Mesendoderm (in vitro differentiated cells): ENCODE data around the gene NRF1.
"Not testable (repeated sequence)": the region's sequence is repeated elsewhere in the genome, so short reads cannot be mapped to it uniquely, and the experiment has no call there.

ENCODE experiments used
- DNase-seq: peaks from one replicate; pipeline ENCODE4 v3.0.0; 2013
- H2AK5ac ChIP-seq: 2 replicates; pipeline ENCODE4 v1.6.1; 2013; ENCODE audit warnings: low read length, inconsistent platforms
- H2BK120ac ChIP-seq: 2 replicates; pipeline ENCODE4 v1.6.1; 2013; ENCODE audit warnings: low read depth, mild to moderate bottlenecking, low read length, moderate library complexity, mixed read lengths
- H2BK15ac ChIP-seq: replicated peaks from 2 replicates; pipeline ENCODE4 v1.6.1; 2013; ENCODE audit warnings: low read depth, mild to moderate bottlenecking, moderate library complexity
- H2BK5ac ChIP-seq: 2 replicates; pipeline ENCODE4 v1.6.1; 2013; ENCODE audit warnings: low read length, inconsistent platforms
- H3K18ac ChIP-seq: 2 replicates; pipeline ENCODE4 v1.6.1; 2013; ENCODE audit warnings: mild to moderate bottlenecking, low read length, mixed read lengths
- H3K23ac ChIP-seq: one replicate; pipeline ENCODE4 v1.6.1; 2013; ENCODE audit warnings: low read length
- H3K27ac ChIP-seq: 2 replicates; pipeline ENCODE4 v1.5.1; 2013; ENCODE audit warnings: low read depth, mild to moderate bottlenecking, inconsistent platforms, low read length, moderate library complexity
- H3K27me3 ChIP-seq: 2 replicates; pipeline ENCODE4 v1.6.1; 2013; ENCODE audit warnings: low read length, control low read depth, mild to moderate bottlenecking, inconsistent platforms; ENCODE audit not compliant: insufficient read depth, poor library complexity
- H3K36me3 ChIP-seq: 2 replicates; pipeline ENCODE4 v1.6.1; 2013; ENCODE audit warnings: low read length, inconsistent platforms; ENCODE audit not compliant: control insufficient read depth, insufficient read depth
- H3K4ac ChIP-seq: one replicate; pipeline ENCODE4 v1.6.1; 2013; ENCODE audit warnings: low read depth, mild to moderate bottlenecking, low read length, moderate library complexity
- H3K4me1 ChIP-seq: 2 replicates; pipeline ENCODE4 v1.6.1; 2013; ENCODE audit warnings: low read depth, low read length, inconsistent platforms; ENCODE audit not compliant: control insufficient read depth
- H3K4me2 ChIP-seq: 2 replicates; pipeline ENCODE4 v1.6.1; 2013; ENCODE audit warnings: low read length
- H3K4me3 ChIP-seq: 2 replicates; pipeline ENCODE4 v1.5.1; 2013; ENCODE audit warnings: mild to moderate bottlenecking, low read length
- H3K56ac ChIP-seq: one replicate; pipeline ENCODE4 v1.6.1; 2013; ENCODE audit warnings: low read length
- H3K79me1 ChIP-seq: 2 replicates; pipeline ENCODE4 v1.6.1; 2013; ENCODE audit warnings: low read length, inconsistent platforms
- H3K79me2 ChIP-seq: 2 replicates; pipeline ENCODE4 v1.6.1; 2013; ENCODE audit warnings: mild to moderate bottlenecking, low read length; ENCODE audit not compliant: control insufficient read depth, insufficient read depth
- H3K9ac ChIP-seq: 2 replicates; pipeline ENCODE4 v1.6.1; 2013; ENCODE audit warnings: low read length, inconsistent platforms
- H4K5ac ChIP-seq: one replicate; pipeline ENCODE4 v1.6.1; 2013; ENCODE audit warnings: low read length
- H4K8ac ChIP-seq: one replicate; pipeline ENCODE4 v1.6.1; 2013; ENCODE audit warnings: low read depth, mild to moderate bottlenecking, control low read depth, low read length, moderate library complexity
- WGBS: extraction: QIAGEN DNeasy Blood & Tissue Kit; methylation state at CpG from one replicate; pipeline ENCODE4 v1.1.7; 2013; ENCODE audit warnings: low lambda C conversion rate, missing lambda C conversion rate; ENCODE audit not compliant: insufficient coverage; ENCODE audit errors: extremely low coverage; 5-methylcytosine and 5-hydroxymethylcytosine counted together

The NRF1 gene

DNA sequence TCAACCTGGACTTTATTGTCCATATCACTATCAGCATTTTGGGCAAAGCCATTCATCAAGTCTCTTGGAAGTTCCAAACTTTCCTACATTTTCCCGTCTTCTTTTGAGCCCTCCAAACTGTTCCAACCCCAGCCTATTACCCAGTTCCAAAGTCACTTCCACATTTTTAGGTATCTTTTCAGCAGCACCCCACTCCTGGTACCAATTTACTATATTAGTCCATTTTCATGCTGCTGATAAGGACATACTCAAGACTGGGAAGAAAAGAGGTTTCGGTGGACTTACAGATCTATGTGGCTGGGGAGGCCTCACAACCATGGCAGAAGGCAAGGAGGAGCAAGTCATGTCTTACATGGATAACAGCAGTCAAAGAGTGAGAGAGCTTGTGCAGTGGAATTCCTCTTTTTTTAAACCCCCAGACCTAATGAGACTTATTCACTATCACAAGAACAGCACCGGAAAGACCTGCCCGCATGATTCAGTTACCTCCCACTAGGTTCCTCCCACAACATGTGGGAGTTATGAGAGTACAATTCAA, 50.2 kb downstream of the NRF1 start:
- no peak for DNase-seq
- H2BK120ac ChIP-seq = no peak overlapping the region
- no peak overlapping the region for H3K18ac ChIP-seq
- H3K79me1 ChIP-seq = peaks cover 4% of the 10 kb centered on the region
- H3K23ac ChIP-seq = no peak overlapping the region
- H3K4me2 ChIP-seq = no peak overlapping the region
- no peak overlapping the region for H2AK5ac ChIP-seq
- no peaks in the 10 kb centered on the region for H3K79me2 ChIP-seq
- H3K56ac ChIP-seq = no peak overlapping the region
- H2BK5ac ChIP-seq = no peak overlapping the region
- peaks cover 6% of the 10 kb centered on the region for H3K36me3 ChIP-seq
- H3K4me1 ChIP-seq = peaks cover 2% of the 10 kb centered on the region
- H3K9ac ChIP-seq = no peak overlapping the region
- no peak overlapping the region for H4K5ac ChIP-seq
- no peak overlapping the region for H2BK15ac ChIP-seq
- WGBS = no CpG with 5 or more reads among the region's 4 CpGs
- H3K27ac ChIP-seq = no peak overlapping the region
- no peaks in the 10 kb centered on the region for H3K27me3 ChIP-seq
- H3K4ac ChIP-seq = no peak overlapping the region
- no peak overlapping the region for H4K8ac ChIP-seq
- no peak overlapping the region for H3K4me3 ChIP-seq

- not testable (repeated sequence) for H3K4me1 ChIP-seq, H3K4me2 ChIP-seq, H2BK5ac ChIP-seq, H3K18ac ChIP-seq, H4K8ac ChIP-seq, H4K5ac ChIP-seq, H3K9ac ChIP-seq, H3K27ac ChIP-seq, H3K56ac ChIP-seq, H3K79me1 ChIP-seq, H3K27me3 ChIP-seq, H2BK120ac ChIP-seq, H3K79me2 ChIP-seq, H3K4me3 ChIP-seq, H3K4ac ChIP-seq, DNase-seq, H3K36me3 ChIP-seq, H2AK5ac ChIP-seq, H3K23ac ChIP-seq, H2BK15ac ChIP-seq
- WGBS = no CpG with 5 or more reads among the region's 32 CpGs
Measured at GRCh38 chr7:129663240-129663639, 51.7 kb downstream of the NRF1 start.

DNA sequence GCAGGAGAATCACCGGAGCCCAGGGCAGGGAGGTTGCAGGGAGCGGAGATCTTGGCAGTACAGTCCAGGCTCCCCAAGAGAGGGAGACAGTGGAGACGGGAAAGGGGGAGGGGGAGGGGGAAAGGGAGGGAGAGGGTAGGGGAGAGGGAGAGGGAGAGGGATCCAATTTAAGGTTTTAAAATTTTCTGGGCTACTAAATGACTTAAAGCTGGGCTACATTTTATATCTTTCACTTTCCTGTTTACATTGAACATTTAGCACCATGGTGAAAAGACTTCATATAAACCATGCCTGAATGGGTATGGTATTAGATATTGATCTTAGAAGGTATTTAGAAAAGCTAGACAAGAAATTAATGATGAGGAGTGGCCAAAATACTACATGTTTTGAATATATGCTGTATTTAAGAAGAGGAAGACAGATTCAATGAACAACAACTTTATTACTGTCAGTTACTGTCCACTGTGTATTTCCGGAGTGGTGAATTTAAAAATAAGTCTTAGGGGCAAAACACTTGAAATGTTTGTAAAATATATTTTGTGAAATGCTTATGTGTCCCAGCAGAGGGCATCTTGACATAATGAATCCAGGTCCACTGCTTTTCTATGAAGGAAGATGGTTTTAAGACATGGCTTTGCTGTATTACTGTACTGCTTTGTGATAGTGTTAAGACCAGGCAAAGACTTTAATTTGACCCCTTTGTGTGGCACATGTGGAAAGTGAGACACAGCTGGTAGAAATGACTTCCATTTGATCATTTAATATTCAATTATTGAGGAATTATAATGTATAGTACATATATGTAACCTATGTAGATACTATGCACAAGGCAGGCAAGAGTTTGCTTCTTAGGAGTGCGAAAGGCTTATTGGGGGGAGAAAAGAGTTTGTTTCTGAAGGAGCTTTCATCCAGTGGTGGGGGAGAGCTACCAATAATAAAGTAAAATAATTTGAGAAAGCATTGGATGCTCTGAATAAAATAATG, 52.8 kb downstream of the NRF1 start:
- H3K18ac ChIP-seq = no peak overlapping the region
- H3K56ac ChIP-seq = no peak overlapping the region
- no peak overlapping the region for H3K4ac ChIP-seq
- no peak overlapping the region for H4K8ac ChIP-seq
- H3K4me1 ChIP-seq = peaks cover 2% of the 10 kb centered on the region
- no peaks in the 10 kb centered on the region for H3K27me3 ChIP-seq
- H4K5ac ChIP-seq = no peak overlapping the region
- H2BK15ac ChIP-seq = no peak overlapping the region
- peaks cover 4% of the 10 kb centered on the region for H3K79me1 ChIP-seq
- H3K27ac ChIP-seq = no peak overlapping the region
- H3K4me2 ChIP-seq = no peak overlapping the region
- H3K36me3 ChIP-seq = peaks cover 5% of the 10 kb centered on the region
- no peak overlapping the region for H2BK5ac ChIP-seq
- H3K9ac ChIP-seq = no peak overlapping the region
- H3K79me2 ChIP-seq = no peaks in the 10 kb centered on the region
- peak; percentile 47 for DNase-seq
- no peak overlapping the region for H3K4me3 ChIP-seq
- no peak overlapping the region for H2AK5ac ChIP-seq
- no peak overlapping the region for H3K23ac ChIP-seq
- WGBS = no CpG with 5 or more reads among the region's 5 CpGs
- no peak overlapping the region for H2BK120ac ChIP-seq

- no peak overlapping the region for H3K4me3 ChIP-seq
- no peak overlapping the region for H2AK5ac ChIP-seq
- H3K79me1 ChIP-seq = peaks cover 4% of the 10 kb centered on the region
- peaks cover 2% of the 10 kb centered on the region for H3K36me3 ChIP-seq
- H3K4me2 ChIP-seq = no peak overlapping the region
- no peaks in the 10 kb centered on the region for H3K27me3 ChIP-seq
- no peak overlapping the region for H3K27ac ChIP-seq
- DNase-seq = peak; percentile 94
- H2BK5ac ChIP-seq = no peak overlapping the region
- H3K4me1 ChIP-seq = peaks cover 2% of the 10 kb centered on the region
- H4K5ac ChIP-seq = no peak overlapping the region
- no peak overlapping the region for H3K9ac ChIP-seq
- no peak overlapping the region for H3K23ac ChIP-seq
- H3K18ac ChIP-seq = no peak overlapping the region
- H3K4ac ChIP-seq = no peak overlapping the region
- H3K79me2 ChIP-seq = no peaks in the 10 kb centered on the region
- H2BK15ac ChIP-seq = no peak overlapping the region
- H4K8ac ChIP-seq = no peak overlapping the region
- H2BK120ac ChIP-seq = no peak overlapping the region
- no CpG with 5 or more reads among the region's 3 CpGs for WGBS
- H3K56ac ChIP-seq = no peak overlapping the region
Measured at GRCh38 chr7:129665013-129665401, 53.5 kb downstream of the NRF1 start.

DNA sequence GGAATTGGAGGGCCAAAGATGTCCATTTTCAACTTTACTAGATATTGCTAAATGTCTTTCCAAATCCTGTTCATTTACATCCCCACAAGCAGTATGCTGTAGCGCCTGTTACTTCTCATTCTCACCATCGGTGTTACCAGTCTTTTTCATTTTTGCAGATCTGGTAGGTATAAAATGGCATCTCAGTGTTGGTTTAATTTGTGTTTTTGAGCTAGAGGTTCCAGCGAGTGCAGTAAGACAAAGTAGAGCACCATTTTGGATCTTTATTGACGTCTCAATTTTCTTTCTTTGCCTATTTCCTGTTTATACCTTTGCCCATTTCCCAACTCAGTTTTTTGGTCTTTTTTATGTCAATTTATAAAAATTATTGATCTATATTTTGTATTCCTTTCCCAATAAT, 55.6 kb downstream of the NRF1 start:
- H2AK5ac ChIP-seq = no peak overlapping the region
- H3K4me2 ChIP-seq = no peak overlapping the region
- H4K8ac ChIP-seq = no peak overlapping the region
- no CpG with 5 or more reads among the region's 4 CpGs for WGBS
- no peak overlapping the region for H4K5ac ChIP-seq
- H3K79me1 ChIP-seq = peaks cover 4% of the 10 kb centered on the region
- no peak for DNase-seq
- peaks cover 2% of the 10 kb centered on the region for H3K4me1 ChIP-seq
- no peak overlapping the region for H3K9ac ChIP-seq
- no peak overlapping the region for H2BK5ac ChIP-seq
- H3K36me3 ChIP-seq = no peaks in the 10 kb centered on the region
- no peak overlapping the region for H2BK120ac ChIP-seq
- no peak overlapping the region for H3K23ac ChIP-seq
- H3K4ac ChIP-seq = no peak overlapping the region
- no peak overlapping the region for H2BK15ac ChIP-seq
- H3K27ac ChIP-seq = no peak overlapping the region
- H3K18ac ChIP-seq = no peak overlapping the region
- no peak overlapping the region for H3K4me3 ChIP-seq
- no peaks in the 10 kb centered on the region for H3K79me2 ChIP-seq
- H3K56ac ChIP-seq = no peak overlapping the region
- no peaks in the 10 kb centered on the region for H3K27me3 ChIP-seq
